GM23248 (cell line): ENCODE data around the gene AXIN1. TPM values are rescaled to one million over a fixed set of nuclear protein-coding genes. Genes with fewer than 3 reads are reported as not detected.

Experiments used
- DNase-seq: peaks from one replicate; pipeline ENCODE4 v3.0.0-alpha.2; 2015
- H2AFZ ChIP-seq: fragments of 200-600 bp; sonication (generic); 2 replicates; pipeline ENCODE4 v1.6.1; 2016; ENCODE audit warnings: antibody characterized with exemption
- H3F3A ChIP-seq: fragments of 200-600 bp; sonication (generic); 2 replicates; pipeline ENCODE4 v1.6.1; 2016; ENCODE audit warnings: mild to moderate bottlenecking, antibody characterized with exemption, mixed run types; ENCODE audit not compliant: insufficient read depth
- H3K27ac ChIP-seq: fragments of 200-600 bp; sonication (generic); 2 replicates; pipeline ENCODE4 v1.5.1; 2016; ENCODE audit warnings: mild to moderate bottlenecking
- H3K27me3 ChIP-seq: fragments of 200-600 bp; sonication (generic); replicated peaks from 2 replicates; pipeline ENCODE4 v1.6.1; 2016; ENCODE audit warnings: mild to moderate bottlenecking; ENCODE audit not compliant: insufficient read depth
- H3K36me3 ChIP-seq: fragments of 200-600 bp; sonication (generic); 2 replicates; pipeline ENCODE4 v1.6.1; 2016; ENCODE audit warnings: low read depth, mild to moderate bottlenecking
- H3K4me1 ChIP-seq: fragments of 200-600 bp; sonication (generic); 2 replicates; pipeline ENCODE4 v1.6.1; 2016; ENCODE audit warnings: mild to moderate bottlenecking; ENCODE audit not compliant: insufficient read depth
- H3K4me2 ChIP-seq: fragments of 200-600 bp; sonication (generic); one replicate; pipeline ENCODE4 v1.6.1; 2016; ENCODE audit warnings: mild to moderate bottlenecking; ENCODE audit not compliant: unreplicated experiment
- H3K4me3 ChIP-seq: fragments of 200-600 bp; sonication (generic); 2 replicates; pipeline ENCODE4 v1.5.1; 2016; ENCODE audit warnings: mild to moderate bottlenecking
- H3K79me2 ChIP-seq: fragments of 200-600 bp; sonication (generic); 2 replicates; pipeline ENCODE4 v1.6.1; 2016; ENCODE audit warnings: mild to moderate bottlenecking; ENCODE audit not compliant: insufficient read depth
- H3K9ac ChIP-seq: fragments of 200-600 bp; sonication (generic); 2 replicates; pipeline ENCODE4 v1.6.1; 2016; ENCODE audit warnings: mild to moderate bottlenecking
- H3K9me2 ChIP-seq: fragments of 200-600 bp; sonication (generic); 2 replicates; pipeline ENCODE4 v1.6.1; 2016; ENCODE audit warnings: mixed run types, mild to moderate bottlenecking, moderate library complexity; ENCODE audit not compliant: insufficient read depth
- H3K9me3 ChIP-seq: fragments of 200-600 bp; sonication (generic); one replicate; pipeline ENCODE4 v1.6.1; 2017; ENCODE audit warnings: low read depth
- H4K20me1 ChIP-seq: fragments of 200-600 bp; sonication (generic); 2 replicates; pipeline ENCODE4 v1.6.0; 2016; ENCODE audit not compliant: insufficient read depth
- EZH2 ChIP-seq: fragments of 200-600 bp; sonication (generic); IDR thresholded peaks from 2 replicates; pipeline ENCODE4 v1.6.1; 2018; ENCODE audit warnings: antibody characterized with exemption, mild to moderate bottlenecking; ENCODE audit not compliant: insufficient read depth, poor library complexity, severe bottlenecking
- EZH2phosphoT487 ChIP-seq: fragments of 200-600 bp; sonication (generic); IDR thresholded peaks from 2 replicates; pipeline ENCODE4 v1.6.1; 2018; ENCODE audit warnings: antibody characterized with exemption, moderate library complexity, mild to moderate bottlenecking, low read depth; ENCODE audit not compliant: insufficient read depth
- WGBS, 2 experiments: methylation state at CpG; one replicate each; pipeline ENCODE4 v1.1.6; 2015 to 2017; ENCODE audit warnings: low lambda C conversion rate in 2 of 2, low coverage in 1 of 2; ENCODE audit errors: missing lambda C conversion rate in 2 of 2; 5-methylcytosine and 5-hydroxymethylcytosine counted together
- in situ Hi-C: fragments of 300-500 bp; cut with MboI; formaldehyde crosslinking; loops from 2 replicates; pipeline ENCODE4 v1.15.0; 2020
- polyA plus RNA-seq: library from polyadenylated mRNA; unstranded; fragments of >200 nt; fragmentation: Nextera tagmentation; extraction: Ambion mirVana; gene quantifications from 2 replicates; pipeline ENCODE4 v1.2.1, GENCODE V29; 2016
- total RNA-seq: library from RNA; depleted of rRNA; stranded (reverse); fragments of >200 nt; shearing (Covaris generic); gene quantifications from 2 replicates; pipeline ENCODE4 v1.2.3, GENCODE V29; 2014

The AXIN1 gene
- total and polyA plus RNA-seq, 2 experiments from 2014 or later, result 3.3 to 27.1 TPM

DNA sequence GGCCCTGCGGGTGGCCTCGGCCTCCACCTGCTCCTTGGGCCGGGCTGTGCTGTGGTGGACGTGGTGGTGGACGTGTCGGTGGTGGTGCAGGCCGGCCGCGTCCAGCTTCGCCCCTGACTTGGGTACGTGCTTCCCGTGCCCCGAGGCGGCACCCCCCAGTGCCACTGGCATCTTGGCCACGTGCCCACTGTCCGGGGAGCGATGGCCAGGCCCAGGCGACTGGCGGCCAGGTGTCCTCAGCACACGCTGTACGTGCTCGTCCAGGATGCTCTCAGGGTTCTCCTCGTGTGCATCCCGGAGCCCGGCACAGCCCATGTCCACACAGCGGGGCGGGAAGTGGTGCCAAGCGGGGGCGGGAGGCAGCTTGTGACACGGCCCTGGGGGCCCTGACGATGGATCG, 54.7 kb downstream of the AXIN1 start:
- Histone ChIP-seq H3K27me3 (no peaks in the 10 kb centered on the region), H3F3A (no peaks in the 10 kb centered on the region), H2AFZ (no peak overlapping the region), H3K4me1 (no peaks in the 10 kb centered on the region), H3K4me3 (no peak overlapping the region), H3K4me2 (no peak overlapping the region), H3K9ac (no peak overlapping the region), H3K36me3 (no peaks in the 10 kb centered on the region), H3K27ac (no peak overlapping the region), H3K9me2 (no peaks in the 10 kb centered on the region), H3K79me2 (no peaks in the 10 kb centered on the region), H4K20me1 (no peaks in the 10 kb centered on the region), H3K9me3 (no peaks in the 10 kb centered on the region)
- 92 to 95% methylated on average over 27 to 32 of the region's 32 CpGs for WGBS, 2 experiments
- no peak for DNase-seq
- in situ Hi-C loops, result no loop called here
- TF ChIP-seq EZH2 (no peak), EZH2phosphoT487 (no peak)

DNA sequence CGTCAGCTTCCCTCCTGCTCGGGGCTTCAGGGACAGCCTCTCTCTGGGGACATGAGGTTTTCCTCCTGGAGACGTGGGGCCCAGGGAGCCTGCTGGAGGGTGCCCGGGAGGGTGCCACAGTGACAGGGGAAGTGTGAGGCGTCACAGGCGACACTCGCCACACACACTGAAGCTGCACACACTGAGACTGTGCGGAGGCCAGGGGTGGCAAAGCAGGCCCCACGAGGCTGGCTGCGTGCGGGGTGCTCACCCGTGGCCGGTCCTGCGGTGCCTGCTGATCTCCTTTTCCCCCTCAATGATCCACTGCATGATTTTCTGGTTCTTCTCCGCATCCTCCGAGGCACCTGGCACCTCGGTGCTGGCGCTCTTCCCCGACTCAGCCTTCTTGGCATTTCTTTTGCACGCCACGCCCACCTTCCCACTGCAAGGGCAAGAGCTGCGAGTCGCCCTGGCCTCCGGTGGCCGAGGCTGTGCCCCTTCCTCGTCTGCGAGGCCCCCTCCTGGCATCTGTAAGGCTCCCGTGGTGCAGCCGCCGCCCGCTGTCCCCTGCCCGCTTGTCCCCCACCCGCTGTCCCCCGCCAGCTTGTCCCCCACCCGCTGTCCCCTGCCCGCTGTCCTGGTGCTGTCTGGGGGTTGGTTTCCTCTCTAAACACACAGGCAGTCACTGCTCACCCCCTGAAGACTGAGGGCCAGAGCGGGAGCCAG, 55.6 kb downstream of the AXIN1 start:
- no peak overlapping the region for H2AFZ ChIP-seq
- no peaks in the 10 kb centered on the region for H3K36me3 ChIP-seq
- DNase-seq, result no peak
- H3K9me2 ChIP-seq, result no peaks in the 10 kb centered on the region
- no peak overlapping the region for H3K4me3 ChIP-seq
- no peaks in the 10 kb centered on the region for H4K20me1 ChIP-seq
- in situ Hi-C loops, result no loop called here
- H3F3A ChIP-seq, result no peaks in the 10 kb centered on the region
- no peaks in the 10 kb centered on the region for H3K27me3 ChIP-seq
- H3K79me2 ChIP-seq, result no peaks in the 10 kb centered on the region
- no peaks in the 10 kb centered on the region for H3K9me3 ChIP-seq
- 90 to 92% methylated on average over 21 to 37 of the region's 37 CpGs for WGBS, 2 experiments
- H3K4me1 ChIP-seq, result no peaks in the 10 kb centered on the region
- H3K27ac ChIP-seq, result no peak overlapping the region
- H3K9ac ChIP-seq, result no peak overlapping the region
- TF ChIP-seq EZH2phosphoT487 (no peak), EZH2 (no peak)
- H3K4me2 ChIP-seq, result no peak overlapping the region

DNA sequence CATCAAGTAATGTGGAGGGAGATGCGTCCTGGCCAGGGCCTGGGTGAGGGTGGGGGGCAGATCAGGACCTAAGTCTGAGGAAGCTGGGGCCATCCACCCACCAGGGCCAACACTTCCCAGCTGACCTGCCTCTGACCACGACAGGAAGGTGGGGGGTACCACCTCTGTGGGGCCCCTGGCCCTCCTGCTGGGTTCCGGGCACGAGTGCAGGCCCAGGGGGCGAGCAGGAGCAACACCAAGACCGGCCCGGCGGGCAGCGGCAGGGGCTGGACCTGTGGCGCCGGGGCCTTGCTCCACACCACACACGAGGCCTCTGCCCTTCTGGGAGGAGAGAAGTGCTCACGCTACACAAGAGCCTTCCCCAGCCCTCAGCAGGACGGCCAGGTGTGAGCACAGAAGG, 56.2 kb downstream of the AXIN1 start:
- in situ Hi-C loops, result no loop called here
- no peaks in the 10 kb centered on the region for H3K4me1 ChIP-seq
- no peak for DNase-seq
- H3K79me2 ChIP-seq, result no peaks in the 10 kb centered on the region
- no peaks in the 10 kb centered on the region for H3K9me3 ChIP-seq
- WGBS, 2 experiments, result 92 to 96% methylated on average over 7 to 14 of the region's 14 CpGs
- no peaks in the 10 kb centered on the region for H4K20me1 ChIP-seq
- no peak overlapping the region for H3K4me3 ChIP-seq
- H3K27ac ChIP-seq, result no peak overlapping the region
- H3K9ac ChIP-seq, result no peak overlapping the region
- H3K4me2 ChIP-seq, result no peak overlapping the region
- no peaks in the 10 kb centered on the region for H3K36me3 ChIP-seq
- H3K9me2 ChIP-seq, result no peaks in the 10 kb centered on the region
- no peaks in the 10 kb centered on the region for H3F3A ChIP-seq
- no peak overlapping the region for H2AFZ ChIP-seq
- no peaks in the 10 kb centered on the region for H3K27me3 ChIP-seq
- TF ChIP-seq EZH2phosphoT487, result no peak
- TF ChIP-seq EZH2, result no peak

DNA sequence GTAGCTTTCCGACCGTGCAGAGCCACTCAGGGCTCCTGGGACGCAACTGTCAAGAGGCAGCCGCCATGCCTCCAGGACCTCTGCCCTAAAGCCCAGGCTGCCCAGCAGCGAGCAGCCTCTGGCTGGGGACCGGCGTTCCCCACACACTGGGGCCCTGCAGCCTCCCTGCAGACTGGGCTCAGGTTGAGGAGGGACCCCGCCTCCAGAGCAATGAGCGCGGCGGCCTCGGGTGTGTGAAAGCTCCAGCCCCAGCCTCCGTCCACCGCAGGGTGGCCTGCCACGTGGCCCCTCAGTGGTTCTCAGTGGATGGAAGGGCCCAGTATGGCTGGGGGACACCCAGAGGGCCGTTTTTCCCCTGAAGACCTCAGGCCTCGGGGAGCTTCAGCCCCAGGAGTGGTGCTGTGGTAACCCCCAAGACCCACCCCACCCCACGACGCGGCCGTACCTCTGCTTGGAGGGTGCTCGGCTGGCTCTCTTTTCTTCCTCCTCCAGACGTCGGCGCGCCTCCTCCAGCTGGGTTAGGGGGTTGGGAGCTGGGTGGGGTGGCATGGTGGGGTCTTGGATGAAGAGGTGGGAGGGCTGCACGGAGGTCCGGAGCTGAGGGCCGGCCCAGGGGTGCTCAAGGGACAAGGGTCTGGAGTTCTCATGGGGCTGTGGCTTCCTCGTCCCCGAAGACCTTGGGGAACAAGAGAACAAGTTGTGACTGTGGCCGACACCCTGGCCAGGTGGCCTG, 59.3 kb downstream of the AXIN1 start:
- Histone ChIP-seq H3K4me2 (no peak overlapping the region), H3K9ac (no peak overlapping the region), H3K79me2 (no peaks in the 10 kb centered on the region), H3K27me3 (no peaks in the 10 kb centered on the region), H3K36me3 (no peaks in the 10 kb centered on the region), H3K9me2 (no peaks in the 10 kb centered on the region), H3K9me3 (no peaks in the 10 kb centered on the region), H3K27ac (no peak overlapping the region), H4K20me1 (no peaks in the 10 kb centered on the region), H2AFZ (no peak overlapping the region), H3F3A (no peaks in the 10 kb centered on the region), H3K4me1 (no peaks in the 10 kb centered on the region), H3K4me3 (no peak overlapping the region)
- DNase-seq, result no peak
- WGBS, 2 experiments, result 94 to 97% methylated on average over 15 to 31 of the region's 32 CpGs
- TF ChIP-seq EZH2 (no peak), EZH2phosphoT487 (no peak)
- in situ Hi-C loops, result no loop called here
